GM12892 (cell line): ENCODE data around the gene GPR50.

Source experiments
- POLR2AphosphoS5 ChIP-seq: IDR thresholded peaks from 2 replicates; pipeline ENCODE4 v1.6.1; 2011; ENCODE audit warnings: low read depth, low read length, control low read depth
- TAF1 ChIP-seq: IDR thresholded peaks from 2 replicates; pipeline ENCODE4 v1.6.1; 2011; ENCODE audit warnings: low read depth, mild to moderate bottlenecking, control low read depth, low read length, borderline replicate concordance

- TF ChIP-seq POLR2AphosphoS5 (no peak), TAF1 (no peak)
Observed at GRCh38 chrX:151225843-151226242, 49.5 kb downstream of the GPR50 start.
